Esophagus muscularis mucosa (tissue), 4 donors: ENCODE measurements around the gene PCBP3. TPM values are rescaled to one million over a fixed set of nuclear protein-coding genes. Genes with fewer than 3 reads are reported as not detected.

Source experiments
- DNase-seq: peaks from one replicate; pipeline ENCODE4 v3.0.0-alpha.2; 2017; ENCODE audit errors: extremely low spot score
- H3K27ac ChIP-seq, 4 donors: fragments of 200-600 bp; sonication (generic); replicated peaks in 1 of 4; 1 replicate in 3 of 4; 2 replicates in 1 of 4; pipeline ENCODE4 v1.5.1; 2016 to 2019; ENCODE audit warnings: mild to moderate bottlenecking in 1 of 4
- H3K27me3 ChIP-seq, 4 donors: fragments of 200-600 bp; sonication (generic); one replicate each; pipeline versions ENCODE4 v1.5.1 to v1.6.0; 2016 to 2019
- H3K36me3 ChIP-seq, 4 donors: fragments of 200-600 bp; sonication (generic); one replicate each; pipeline ENCODE4 v1.5.1; 2016 to 2019
- H3K4me1 ChIP-seq, 4 donors: fragments of 200-600 bp; sonication (generic); one replicate each; pipeline ENCODE4 v1.5.1; 2016 to 2019
- H3K4me3 ChIP-seq, 4 donors: fragments of 200-600 bp; sonication (generic); 1 replicate in 2 of 4; 2 replicates in 2 of 4; pipeline ENCODE4 v1.5.1; 2016 to 2019; ENCODE audit warnings: mild to moderate bottlenecking in 4 of 4, moderate library complexity in 1 of 4
- H3K9me3 ChIP-seq, 4 donors: fragments of 200-600 bp; sonication (generic); 1 replicate in 3 of 4; 2 replicates in 1 of 4; pipeline ENCODE4 v1.5.1; 2016 to 2019
- EP300 ChIP-seq: sonication (generic); formaldehyde crosslinking; IDR thresholded peaks from one replicate; pipeline ENCODE4 v1.6.1; 2017; ENCODE audit warnings: antibody characterized with exemption
- POLR2A ChIP-seq: fragments of 450-650 bp; IDR thresholded peaks from one replicate; pipeline ENCODE4 v1.6.1; 2017; ENCODE audit warnings: antibody characterized with exemption, moderate library complexity, mild to moderate bottlenecking, low read depth
- POLR2AphosphoS5 ChIP-seq, 2 donors: sonication (generic); formaldehyde crosslinking; IDR thresholded peaks; one replicate each; pipeline ENCODE4 v1.6.1; 2017; ENCODE audit warnings: antibody characterized with exemption in 2 of 2
- WGBS: methylation state at CpG from one replicate; pipeline ENCODE4 v1.1.5; 2018; 5-methylcytosine and 5-hydroxymethylcytosine counted together
- intact Hi-C: fragments of 100-400 bp; cut with DNase I; formaldehyde crosslinking; loops from one replicate; pipeline ENCODE4 v1.15.1; 2023
- total RNA-seq, 4 donors: library from RNA; depleted of rRNA; stranded (reverse); fragments of >200 nt; gene quantifications; one replicate each; pipeline versions ENCODE4 v1.1.0 to v1.2.1, GENCODE V29; 2016
- TF ChIP-seq, protein P1 (sequence below), 3 experiments: fragments of 200-600 bp in 2 of 3; fragments of 450-650 bp in 1 of 3; sonication (generic) in 2 of 3; IDR thresholded peaks; one replicate each; pipeline ENCODE4 v1.5.1; 2017 to 2019; ENCODE audit warnings: antibody characterized with exemption in 3 of 3, mild to moderate bottlenecking in 2 of 3, moderate library complexity in 1 of 3

Gene PCBP3
- total RNA-seq, 4 donors from 2014 or later, result 7.5 to 9.2 (median 8.1) TPM

DNA sequence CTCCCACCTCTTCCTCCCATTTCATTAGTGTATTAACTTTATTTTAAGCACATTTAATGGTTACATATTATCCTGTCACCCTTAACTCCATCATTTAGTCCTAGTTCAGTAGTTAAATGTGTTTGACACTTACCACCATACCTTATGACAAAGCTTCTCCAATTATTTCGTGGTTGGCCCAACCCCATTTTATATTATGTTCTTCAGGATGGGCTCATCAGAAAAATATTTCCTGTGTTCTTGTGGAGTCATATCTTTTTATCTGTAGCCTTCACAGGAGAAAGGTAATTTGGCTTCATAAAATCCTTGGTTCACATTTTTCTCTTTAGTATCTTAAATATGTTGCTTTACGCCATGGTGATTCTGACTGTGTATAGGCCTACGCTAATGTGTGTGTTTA is 195.7 kb downstream of the PCBP3 start:
- Histone ChIP-seq H3K4me1 (no peaks in the 10 kb centered on the region), H3K27me3 (no peaks in the 10 kb centered on the region), H3K36me3 (no peaks in the 10 kb centered on the region), H3K9me3 (peaks cover 0 to 14% (median 8%) of the 10 kb centered on the region in 4 donors), H3K27ac (no peak overlapping the region), H3K4me3 (no peak overlapping the region)
- no peak for DNase-seq
- 90% methylated on average over 3 of the region's 3 CpGs for WGBS
- no peak for TF ChIP-seq POLR2A
- TF ChIP-seq, protein P1, sequence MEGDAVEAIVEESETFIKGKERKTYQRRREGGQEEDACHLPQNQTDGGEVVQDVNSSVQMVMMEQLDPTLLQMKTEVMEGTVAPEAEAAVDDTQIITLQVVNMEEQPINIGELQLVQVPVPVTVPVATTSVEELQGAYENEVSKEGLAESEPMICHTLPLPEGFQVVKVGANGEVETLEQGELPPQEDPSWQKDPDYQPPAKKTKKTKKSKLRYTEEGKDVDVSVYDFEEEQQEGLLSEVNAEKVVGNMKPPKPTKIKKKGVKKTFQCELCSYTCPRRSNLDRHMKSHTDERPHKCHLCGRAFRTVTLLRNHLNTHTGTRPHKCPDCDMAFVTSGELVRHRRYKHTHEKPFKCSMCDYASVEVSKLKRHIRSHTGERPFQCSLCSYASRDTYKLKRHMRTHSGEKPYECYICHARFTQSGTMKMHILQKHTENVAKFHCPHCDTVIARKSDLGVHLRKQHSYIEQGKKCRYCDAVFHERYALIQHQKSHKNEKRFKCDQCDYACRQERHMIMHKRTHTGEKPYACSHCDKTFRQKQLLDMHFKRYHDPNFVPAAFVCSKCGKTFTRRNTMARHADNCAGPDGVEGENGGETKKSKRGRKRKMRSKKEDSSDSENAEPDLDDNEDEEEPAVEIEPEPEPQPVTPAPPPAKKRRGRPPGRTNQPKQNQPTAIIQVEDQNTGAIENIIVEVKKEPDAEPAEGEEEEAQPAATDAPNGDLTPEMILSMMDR (IDR thresholded peaks at IDR 0.05), result no peak
- TF ChIP-seq EP300, result no peak
- no peak for TF ChIP-seq POLR2AphosphoS5 (IDR thresholded peaks at IDR 0.05)
- intact Hi-C loops, result no loop called here

- Histone ChIP-seq H3K27ac (no peak overlapping the region), H3K4me1 (peaks cover 0 to 3% (median 0%) of the 10 kb centered on the region in 4 donors), H3K4me3 (no peak overlapping the region), H3K36me3 (no peaks in the 10 kb centered on the region), H3K27me3 (no peaks in the 10 kb centered on the region), H3K9me3 (peaks cover 0 to 14% (median 8%) of the 10 kb centered on the region in 4 donors)
- 98% methylated on average over 8 of the region's 8 CpGs for WGBS
- intact Hi-C loops, result no loop called here
- DNase-seq, result no peak
- TF ChIP-seq EP300 (no peak), POLR2A (no peak), POLR2AphosphoS5 (IDR thresholded peaks at IDR 0.05) (no peak)
- TF ChIP-seq, protein P1 (IDR thresholded peaks at IDR 0.05), result no peak
Observed at GRCh38 chr21:45841033-45841432, 197.5 kb downstream of the PCBP3 start.

DNA sequence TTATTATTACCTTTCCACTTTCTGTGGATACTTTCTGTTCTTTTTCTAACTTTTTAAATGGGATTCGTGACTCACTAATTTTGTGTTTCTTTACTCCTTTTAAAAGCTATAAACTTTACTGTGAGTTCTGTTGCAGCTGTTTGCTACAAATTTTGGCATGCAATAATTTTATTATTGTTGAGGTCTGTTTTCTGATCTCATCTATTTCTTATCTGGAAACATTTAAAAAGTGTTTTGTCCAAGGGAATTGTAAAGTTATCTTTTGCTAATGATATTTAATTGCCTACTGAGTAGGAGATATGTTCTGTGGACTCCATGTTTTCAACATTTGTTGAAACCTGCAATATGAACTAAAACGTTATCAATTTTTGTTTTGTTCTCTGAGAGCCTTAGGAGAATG is 199.9 kb downstream of the PCBP3 start:
- TF ChIP-seq EP300 (no peak), POLR2A (no peak), POLR2AphosphoS5 (IDR thresholded peaks at IDR 0.05) (no peak)
- TF ChIP-seq, protein P1 (IDR thresholded peaks at IDR 0.05), result no peak
- no peak overlapping the region for H3K27ac ChIP-seq
- peaks cover 13 to 22% (median 14%) of the 10 kb centered on the region in 4 donors for H3K4me1 ChIP-seq
- WGBS, result 78% methylated on average over 2 of the region's 2 CpGs
- intact Hi-C loops, result no loop called here
- DNase-seq, result no peak
- peaks cover 0 to 14% (median 8%) of the 10 kb centered on the region in 4 donors for H3K9me3 ChIP-seq
- no peak overlapping the region for H3K4me3 ChIP-seq
- no peaks in the 10 kb centered on the region for H3K36me3 ChIP-seq
- H3K27me3 ChIP-seq, result no peaks in the 10 kb centered on the region

- H3K4me3 ChIP-seq, result no peak overlapping the region
- no peak for TF ChIP-seq POLR2A
- no peak for TF ChIP-seq EP300
- TF ChIP-seq, protein P1 (IDR thresholded peaks at IDR 0.05), result no peak
- no peak for TF ChIP-seq POLR2AphosphoS5 (IDR thresholded peaks at IDR 0.05)
- peaks cover 0 to 14% (median 8%) of the 10 kb centered on the region in 4 donors for H3K9me3 ChIP-seq
- WGBS, result 92% methylated on average over 8 of the region's 8 CpGs
- H3K4me1 ChIP-seq, result peaks cover 13 to 22% (median 14%) of the 10 kb centered on the region in 4 donors
- no peaks in the 10 kb centered on the region for H3K27me3 ChIP-seq
- no peak overlapping the region for H3K27ac ChIP-seq
- no peak for DNase-seq
- no peaks in the 10 kb centered on the region for H3K36me3 ChIP-seq
- intact Hi-C loops, result no loop called here
Observed at GRCh38 chr21:45844181-45844580, 200.7 kb downstream of the PCBP3 start.
